K562 (cell line): Measurements from ENCODE around the gene RYK. TPM values are rescaled to one million over a fixed set of nuclear protein-coding genes. Genes with fewer than 3 reads are reported as not detected.

ENCODE experiments used
- ARHGAP35 ChIP-seq: fragments of 450-650 bp; IDR thresholded peaks from 2 replicates; pipeline ENCODE4 v1.6.1; 2018; ENCODE audit not compliant: partially characterized antibody
- ASH1L ChIP-seq: fragments of 450-650 bp; IDR thresholded peaks from 2 replicates; pipeline ENCODE4 v1.6.1; 2018; ENCODE audit warnings: borderline replicate concordance, mild to moderate bottlenecking, low read depth; ENCODE audit not compliant: partially characterized antibody
- BRF1 ChIP-seq: IDR thresholded peaks from 3 replicates; pipeline ENCODE4 v1.6.1; 2011; ENCODE audit warnings: borderline replicate concordance, mild to moderate bottlenecking; ENCODE audit not compliant: insufficient read length; ENCODE audit errors: extremely low read depth
- C11orf30 ChIP-seq: fragments of 450-650 bp; IDR thresholded peaks from 2 replicates; pipeline ENCODE4 v1.6.1; 2016; ENCODE audit warnings: low read depth, mild to moderate bottlenecking
- CCAR2 ChIP-seq: fragments of 200-400 bp; formaldehyde crosslinking; IDR thresholded peaks from 2 replicates; pipeline ENCODE4 v1.6.1; 2017; ENCODE audit warnings: mild to moderate bottlenecking, low read depth, low read length
- HDAC8 ChIP-seq: fragments of 450-650 bp; IDR thresholded peaks from 2 replicates; pipeline ENCODE4 v1.6.1; 2016; ENCODE audit warnings: mild to moderate bottlenecking, missing genetic modification characterization, moderate library complexity, missing compliant biosample characterization
- HNRNPH1 ChIP-seq: fragments of 200-400 bp; formaldehyde crosslinking; optimal IDR thresholded peaks from 2 replicates; pipeline ENCODE3; 2017; ENCODE audit warnings: low read depth, mild to moderate bottlenecking, low read length, moderate library complexity
- MNT ChIP-seq, 2 experiments: fragments of 450-650 bp; conservative IDR thresholded peaks; 2 replicates each; pipeline ENCODE4 v1.6.1; 2017; ENCODE audit warnings: mild to moderate bottlenecking in 2 of 2, moderate library complexity in 2 of 2
- MXI1 ChIP-seq: IDR thresholded peaks from 2 replicates; pipeline ENCODE4 v1.6.1; 2011; ENCODE audit warnings: low read depth, mild to moderate bottlenecking, improper control_type of control experiment, low read length
- SIN3A ChIP-seq, 2 experiments: fragments of 150-350 bp in 1 of 2; IDR thresholded peaks; 2 replicates each; pipeline ENCODE4 v1.6.1; 2011 to 2016; ENCODE audit warnings: borderline replicate concordance in 2 of 2, low read depth in 2 of 2, low read length in 2 of 2, mild to moderate bottlenecking in 2 of 2, moderate library complexity in 2 of 2; ENCODE audit not compliant: control insufficient read depth in 1 of 2
- SMAD1 ChIP-seq: fragments of 150-350 bp; IDR thresholded peaks from 2 replicates; pipeline ENCODE4 v1.6.1; 2014; ENCODE audit warnings: low read length, low read depth; ENCODE audit not compliant: partially characterized antibody
- SRSF3 ChIP-seq: fragments of 200-400 bp; formaldehyde crosslinking; IDR thresholded peaks from 2 replicates; pipeline ENCODE4 v1.6.1; 2016; ENCODE audit warnings: mild to moderate bottlenecking, low read length, moderate library complexity; ENCODE audit not compliant: insufficient read depth
- ZNF318 ChIP-seq, 2 experiments: fragments of 450-650 bp; IDR thresholded peaks; 2 replicates each; pipeline ENCODE4 v1.6.1; 2016; ENCODE audit warnings: mild to moderate bottlenecking in 2 of 2, borderline replicate concordance in 1 of 2, low read depth in 1 of 2, moderate library complexity in 1 of 2
- ZNF589 ChIP-seq: fragments of 200-800 bp; sonication (Bioruptor generic); IDR thresholded peaks from 2 replicates; pipeline ENCODE4 v1.6.1; 2016; ENCODE audit warnings: low read depth, missing genetic modification characterization, missing compliant biosample characterization
- ZNF668 ChIP-seq: fragments of 250-450 bp; sonication (Bioruptor Pico); IDR thresholded peaks from 2 replicates; pipeline ENCODE4 v1.8.0; 2022; ENCODE audit warnings: mild to moderate bottlenecking, inconsistent platforms
- ZNF740 ChIP-seq, 3 experiments: fragments of 200-800 bp in 1 of 3; sonication (Bioruptor generic) in 1 of 3; sonication (generic) in 1 of 3; formaldehyde crosslinking in 1 of 3; IDR thresholded peaks; 2 replicates each; pipeline versions ENCODE4 v1.6.1 to v1.8.0; 2016 to 2022; ENCODE audit warnings: mild to moderate bottlenecking in 2 of 3, missing compliant biosample characterization in 2 of 3, missing genetic modification characterization in 2 of 3, missing genetic modification reagents in 1 of 3
- polyA plus RNA-seq, 8 experiments: library from polyadenylated mRNA; depleted of rRNA in 4 of 8; stranded (reverse) in 5 of 8; unstranded in 3 of 8; fragments of >200 nt; fragmentation: Nextera tagmentation in 2 of 8; fragmentation: Illumina TruSeq in 1 of 8; extraction: Ambion mirVana in 2 of 8; extraction: Trizol in 1 of 8; gene quantifications; 2 replicates each; pipeline versions ENCODE4 v1.2.1 to v1.2.3, GENCODE V29; 2011 to 2014; ENCODE audit warnings: inconsistent platforms in 1 of 8, missing spikeins in 1 of 8
- total RNA-seq, 7 experiments: library from RNA; depleted of rRNA in 6 of 7; stranded (reverse); fragments of >200 nt in 6 of 7; fragmentation: Illumina TruSeq in 2 of 7; extraction: Trizol in 2 of 7; gene quantifications; 2 replicates each; pipeline versions ENCODE4 v1.2.1 to v1.2.3, GENCODE V29; 2011 to 2021; ENCODE audit warnings: low replicate concordance in 1 of 7

Gene RYK
- total and polyA plus RNA-seq, 9 of the 15 experiments (the other 6 are each of a cell fraction or from before 2014, with no cell fraction given): 4.2 to 29.5 (median 16.6) TPM

- TF ChIP-seq BRF1 (no peak), SMAD1 (no peak), HDAC8 (tag) (no peak), ZNF589 (CRISPR knock-in tag) (0 out of 2 replicates have a peak, but pooled peaks have one; percentile 40), CCAR2 (no peak), MNT (conservative IDR thresholded peaks at IDR 0.05) (peak in 1 of 2 experiments; percentile 67; a peak in 3 of 4 replicates), ZNF740 (CRISPR knock-in tag; IDR thresholded peaks at IDR 0.05) (no peak), ZNF740 (tag; IDR thresholded peaks at IDR 0.05) (no peak), ARHGAP35 (no peak), C11orf30 (no peak), SIN3A (IDR thresholded peaks at IDR 0.05; ENCODE audit: borderline replicate concordance in 2 of 2, control insufficient read depth in 1 of 2, low read depth in 2 of 2, low read length in 2 of 2) (no peak), ZNF318 (IDR thresholded peaks at IDR 0.05; ENCODE audit: borderline replicate concordance in 1 of 2, low read depth in 1 of 2) (no peak), HNRNPH1 (no peak), ASH1L (no peak), SRSF3 (no peak), MXI1 (no peak), ZNF668 (CRISPR knock-in tag) (no peak)
These were observed at the start of gene RYK (continued) for GRCh38 chr3:134250717-134251220.
